ENCODE data around the gene PMF1. TPM values are rescaled to one million over a fixed set of nuclear protein-coding genes. Genes with fewer than 3 reads are reported as not detected.
"Not testable (repeated sequence)": the region's sequence is repeated elsewhere in the genome, so short reads cannot be mapped to it uniquely, and the experiment has no call there.

The PMF1 gene
- total RNA-seq, 1 experiment from 2014 or later, result 40.1 TPM

DNA sequence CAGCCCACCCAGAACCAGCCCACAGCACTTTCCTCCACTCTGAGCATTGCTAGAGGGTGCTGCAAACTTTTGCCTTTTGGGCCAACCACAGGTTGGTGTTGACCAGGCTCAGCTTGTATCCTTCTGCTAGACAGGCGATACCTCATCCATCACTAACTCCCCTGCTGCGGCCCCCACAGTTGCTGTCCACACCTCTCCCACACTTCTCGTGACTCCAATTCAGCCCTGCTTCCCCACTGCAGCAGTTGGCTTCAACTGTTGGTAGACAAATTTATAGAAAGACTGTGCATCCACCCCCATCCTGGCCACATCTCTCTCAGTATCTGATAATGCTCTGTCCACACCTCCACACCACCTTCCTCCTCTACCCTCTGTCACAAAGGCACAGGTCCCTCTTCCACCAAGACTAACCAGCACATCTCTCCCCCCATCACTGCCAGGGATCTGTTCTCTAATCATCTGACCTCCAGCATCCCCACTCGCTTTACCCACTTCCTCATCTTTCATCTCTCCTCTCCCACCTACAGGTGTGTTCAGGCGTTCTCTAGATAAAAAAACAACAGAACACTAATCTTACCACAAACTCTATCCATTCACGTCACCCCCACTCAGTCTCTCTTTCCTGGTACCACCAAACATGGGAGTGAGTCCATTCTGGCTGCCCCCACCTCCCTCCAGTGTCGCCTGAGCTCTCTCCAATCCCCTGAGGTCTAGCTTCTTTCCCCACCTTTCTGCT is 34.7 kb upstream of the PMF1 start:
- Histone ChIP-seq H3K4me2 (ENCODE audit: low read depth, low read length, poor library complexity, severe bottlenecking) (no peak overlapping the region), H4K20me1 (ENCODE audit: insufficient read depth, low read depth, low read length) (no peaks in the 10 kb centered on the region), H3K4me1 (ENCODE audit: low read length) (no peaks in the 10 kb centered on the region), H3K9ac (ENCODE audit: low read length) (no peak overlapping the region), H3K9me2 (replicated peaks; ENCODE audit: insufficient read depth, low read length) (no peaks in the 10 kb centered on the region), H3K4me3 (ENCODE audit: low read length) (no peak overlapping the region), H3K27me3 (ENCODE audit: low read length) (no peaks in the 10 kb centered on the region), H3K9me3 (ENCODE audit: low read length) (no peaks in the 10 kb centered on the region), H3K36me3 (ENCODE audit: insufficient read depth, low read length) (no peaks in the 10 kb centered on the region), H2AFZ (ENCODE audit: low read length) (no peak overlapping the region), H3K79me2 (ENCODE audit: low read length) (no peaks in the 10 kb centered on the region), H3K27ac (ENCODE audit: low read length) (no peak overlapping the region)
- DNase-seq, result no peak

DNA sequence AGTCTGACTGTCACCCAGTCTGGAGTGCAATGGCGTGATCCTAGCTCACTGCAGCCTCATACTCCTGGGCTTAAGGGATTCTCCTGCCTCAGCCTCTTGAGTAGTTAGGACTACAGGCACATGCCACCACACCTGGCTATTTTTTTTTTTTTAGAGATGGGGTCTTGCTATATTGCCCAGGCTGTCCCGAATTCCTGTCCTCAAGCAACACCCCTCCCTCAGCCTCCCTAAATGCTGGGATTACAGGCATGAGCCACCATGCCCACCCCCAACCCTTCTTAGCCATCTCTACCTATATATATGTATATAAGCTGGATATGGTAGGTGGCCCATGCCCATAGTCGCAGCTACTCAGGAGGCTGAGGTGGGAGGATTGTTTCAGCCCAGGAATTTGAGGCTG is 32.3 kb upstream of the PMF1 start:
- H3K27me3 ChIP-seq (ENCODE audit: low read length), result no peaks in the 10 kb centered on the region
- no peak overlapping the region for H3K27ac ChIP-seq (ENCODE audit: low read length)
- no peaks in the 10 kb centered on the region for H4K20me1 ChIP-seq (ENCODE audit: insufficient read depth, low read depth, low read length)
- H3K4me3 ChIP-seq (ENCODE audit: low read length), result no peak overlapping the region
- no peak overlapping the region for H2AFZ ChIP-seq (ENCODE audit: low read length)
- H3K4me1 ChIP-seq (ENCODE audit: low read length), result no peaks in the 10 kb centered on the region
- no peak for DNase-seq
- H3K4me2 ChIP-seq (ENCODE audit: low read depth, low read length, poor library complexity, severe bottlenecking), result no peak overlapping the region
- no peaks in the 10 kb centered on the region for H3K36me3 ChIP-seq (ENCODE audit: insufficient read depth, low read length)
- no peaks in the 10 kb centered on the region for H3K79me2 ChIP-seq (ENCODE audit: low read length)
- no peaks in the 10 kb centered on the region for H3K9me3 ChIP-seq (ENCODE audit: low read length)
- H3K9me2 ChIP-seq (replicated peaks; ENCODE audit: insufficient read depth, low read length), result no peaks in the 10 kb centered on the region
- H3K9ac ChIP-seq (ENCODE audit: low read length), result no peak overlapping the region

DNA sequence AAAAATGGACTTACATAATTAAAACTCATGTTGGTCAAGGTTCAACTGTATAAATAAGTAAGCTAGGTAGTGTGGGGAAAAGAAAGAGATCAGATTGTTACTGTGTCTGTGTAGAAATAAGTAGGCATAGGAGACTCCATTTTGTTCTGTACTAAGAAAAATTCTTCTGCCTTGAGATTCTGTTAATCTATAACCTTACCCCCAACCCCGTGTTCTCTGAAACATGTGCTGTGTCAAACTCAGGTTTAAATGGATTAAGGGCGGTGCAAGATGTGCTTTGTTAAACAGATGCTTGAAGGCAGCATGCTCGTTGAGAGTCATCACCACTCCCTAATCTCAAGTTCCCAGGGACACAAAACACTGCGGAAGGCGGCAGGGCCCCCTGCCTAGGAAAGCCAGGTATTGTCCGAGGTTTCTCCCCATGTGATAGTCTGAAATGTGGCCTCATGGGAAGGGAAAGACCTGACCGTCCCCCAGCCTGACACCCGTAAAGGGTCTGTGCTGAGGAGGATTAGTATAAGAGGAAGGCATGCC is 31.3 kb upstream of the PMF1 start:
- H3K79me2 ChIP-seq (ENCODE audit: low read length); H3K27me3 ChIP-seq (ENCODE audit: low read length); H2AFZ ChIP-seq (ENCODE audit: low read length); H3K9me2 ChIP-seq (replicated peaks; ENCODE audit: insufficient read depth, low read length); H3K9me3 ChIP-seq (ENCODE audit: low read length); H3K4me1 ChIP-seq (ENCODE audit: low read length); H3K36me3 ChIP-seq (ENCODE audit: insufficient read depth, low read length); H4K20me1 ChIP-seq (ENCODE audit: insufficient read depth, low read depth, low read length); H3K4me2 ChIP-seq (ENCODE audit: low read depth, low read length, poor library complexity, severe bottlenecking); DNase-seq; H3K4me3 ChIP-seq (ENCODE audit: low read length); H3K9ac ChIP-seq (ENCODE audit: low read length); H3K27ac ChIP-seq (ENCODE audit: low read length): not testable (repeated sequence)

DNA sequence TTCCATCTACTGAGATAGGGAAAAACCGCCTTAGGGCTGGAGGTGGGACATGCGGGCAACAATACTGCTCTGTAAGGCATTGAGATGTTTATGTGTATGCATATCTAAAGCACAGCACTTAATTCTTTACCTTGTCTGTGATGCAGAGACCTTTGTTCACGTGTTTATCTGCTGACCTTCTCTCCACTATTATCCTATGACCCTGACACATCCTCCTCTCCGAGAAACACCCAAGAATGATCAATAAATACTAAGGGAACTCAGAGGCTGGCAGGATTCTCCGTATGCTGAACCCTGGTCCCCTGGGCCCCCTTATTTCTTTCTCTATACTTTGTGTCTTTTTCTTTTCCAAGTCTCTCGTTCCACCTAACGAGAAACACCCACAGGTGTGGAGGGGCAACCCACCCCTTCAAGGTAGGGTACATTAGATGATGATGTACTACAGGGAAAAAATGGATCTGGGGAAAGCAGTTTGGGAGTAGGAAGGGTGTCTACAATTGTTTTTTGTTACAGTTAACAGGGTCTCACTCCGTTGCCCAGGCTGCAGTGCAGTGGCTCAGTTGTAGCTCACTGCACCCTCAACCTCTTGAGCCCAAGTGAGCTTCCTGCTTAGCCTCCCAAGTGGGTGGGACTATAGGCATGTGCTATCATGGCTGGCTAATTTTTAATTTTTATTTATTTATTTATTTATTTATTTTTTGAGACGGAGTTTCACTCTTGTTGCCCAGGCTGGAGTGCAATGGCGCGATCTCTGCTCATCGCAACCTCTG is 30.6 kb upstream of the PMF1 start:
- DNase-seq; H3K9me3 ChIP-seq (ENCODE audit: low read length); H3K27ac ChIP-seq (ENCODE audit: low read length); H2AFZ ChIP-seq (ENCODE audit: low read length); H3K27me3 ChIP-seq (ENCODE audit: low read length); H3K79me2 ChIP-seq (ENCODE audit: low read length); H3K36me3 ChIP-seq (ENCODE audit: insufficient read depth, low read length); H3K9me2 ChIP-seq (replicated peaks; ENCODE audit: insufficient read depth, low read length); H3K4me1 ChIP-seq (ENCODE audit: low read length); H4K20me1 ChIP-seq (ENCODE audit: insufficient read depth, low read depth, low read length); H3K4me2 ChIP-seq (ENCODE audit: low read depth, low read length, poor library complexity, severe bottlenecking); H3K4me3 ChIP-seq (ENCODE audit: low read length); H3K9ac ChIP-seq (ENCODE audit: low read length): not testable (repeated sequence)

DNA sequence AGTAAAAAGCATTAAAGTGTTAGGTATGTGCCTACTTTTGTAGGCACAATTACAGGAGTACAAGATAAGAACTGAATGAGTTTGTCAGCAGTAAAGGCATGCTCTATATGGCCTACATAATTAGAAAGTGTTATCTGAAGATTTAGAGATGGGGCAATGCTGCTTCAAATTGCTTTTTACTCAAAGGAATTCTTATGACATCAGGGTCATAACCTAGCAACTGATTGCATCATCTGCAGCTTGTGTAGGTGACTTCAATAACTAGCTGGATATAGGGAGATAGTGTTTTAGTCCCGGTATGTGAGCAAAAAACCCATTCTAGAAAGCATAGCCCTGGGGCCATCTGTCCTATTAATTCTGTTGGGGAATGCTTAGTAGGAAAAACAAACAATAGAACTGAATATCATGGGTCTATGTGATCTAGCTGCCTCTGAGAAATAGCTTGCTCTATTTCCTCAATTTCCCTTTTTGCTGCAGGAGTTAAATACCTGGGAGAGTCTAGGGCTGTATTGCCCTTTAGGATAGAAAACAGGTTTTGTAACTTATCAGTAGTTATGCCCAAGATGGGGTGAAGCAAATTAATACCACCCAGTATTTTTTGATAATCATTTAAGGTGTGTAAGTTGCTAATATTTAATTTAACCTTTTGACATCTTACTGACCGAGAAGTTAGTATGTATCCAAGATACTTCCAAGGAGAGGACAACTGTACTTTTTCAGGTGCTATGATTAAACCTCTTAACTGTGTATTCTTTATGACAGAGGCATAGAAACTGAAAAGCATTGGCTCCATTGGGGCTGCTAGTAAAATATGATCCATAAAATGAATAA is 26.2 kb upstream of the PMF1 start:
- H4K20me1 ChIP-seq (ENCODE audit: insufficient read depth, low read depth, low read length); H3K9ac ChIP-seq (ENCODE audit: low read length); H3K27ac ChIP-seq (ENCODE audit: low read length); H3K36me3 ChIP-seq (ENCODE audit: insufficient read depth, low read length); H3K4me1 ChIP-seq (ENCODE audit: low read length); H3K9me3 ChIP-seq (ENCODE audit: low read length); H3K27me3 ChIP-seq (ENCODE audit: low read length); H3K9me2 ChIP-seq (replicated peaks; ENCODE audit: insufficient read depth, low read length); H3K4me2 ChIP-seq (ENCODE audit: low read depth, low read length, poor library complexity, severe bottlenecking); H3K79me2 ChIP-seq (ENCODE audit: low read length); H2AFZ ChIP-seq (ENCODE audit: low read length); H3K4me3 ChIP-seq (ENCODE audit: low read length); DNase-seq: not testable (repeated sequence)

DNA sequence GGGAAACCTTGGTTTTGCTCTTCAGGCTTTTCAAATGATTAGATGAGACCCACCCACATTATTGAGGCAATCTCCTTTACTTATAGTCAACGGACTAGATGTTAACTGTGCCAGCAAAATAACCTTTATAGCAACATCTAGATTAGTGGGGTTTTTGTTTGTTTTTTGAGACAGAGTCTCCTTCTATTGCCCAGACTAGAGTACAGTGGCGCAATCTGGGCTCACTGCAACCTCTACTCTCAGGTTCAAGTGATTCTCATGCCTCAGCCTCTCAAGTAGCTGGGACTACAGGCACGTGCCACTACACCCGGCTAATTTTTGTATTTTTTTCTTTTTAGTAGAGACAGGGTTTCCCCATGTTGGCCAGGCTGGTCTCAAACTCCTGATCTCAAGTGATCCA is 22.5 kb upstream of the PMF1 start:
- not testable (repeated sequence) for H3K4me3 ChIP-seq (ENCODE audit: low read length); H3K9ac ChIP-seq (ENCODE audit: low read length); H3K9me3 ChIP-seq (ENCODE audit: low read length); H3K9me2 ChIP-seq (replicated peaks; ENCODE audit: insufficient read depth, low read length); H4K20me1 ChIP-seq (ENCODE audit: insufficient read depth, low read depth, low read length); H3K4me2 ChIP-seq (ENCODE audit: low read depth, low read length, poor library complexity, severe bottlenecking); H3K27me3 ChIP-seq (ENCODE audit: low read length); H3K36me3 ChIP-seq (ENCODE audit: insufficient read depth, low read length); H2AFZ ChIP-seq (ENCODE audit: low read length); DNase-seq; H3K27ac ChIP-seq (ENCODE audit: low read length)
- H3K4me1 ChIP-seq (ENCODE audit: low read length), result peaks cover 14% of the 10 kb centered on the region
- H3K79me2 ChIP-seq (ENCODE audit: low read length), result peaks cover 13% of the 10 kb centered on the region

DNA sequence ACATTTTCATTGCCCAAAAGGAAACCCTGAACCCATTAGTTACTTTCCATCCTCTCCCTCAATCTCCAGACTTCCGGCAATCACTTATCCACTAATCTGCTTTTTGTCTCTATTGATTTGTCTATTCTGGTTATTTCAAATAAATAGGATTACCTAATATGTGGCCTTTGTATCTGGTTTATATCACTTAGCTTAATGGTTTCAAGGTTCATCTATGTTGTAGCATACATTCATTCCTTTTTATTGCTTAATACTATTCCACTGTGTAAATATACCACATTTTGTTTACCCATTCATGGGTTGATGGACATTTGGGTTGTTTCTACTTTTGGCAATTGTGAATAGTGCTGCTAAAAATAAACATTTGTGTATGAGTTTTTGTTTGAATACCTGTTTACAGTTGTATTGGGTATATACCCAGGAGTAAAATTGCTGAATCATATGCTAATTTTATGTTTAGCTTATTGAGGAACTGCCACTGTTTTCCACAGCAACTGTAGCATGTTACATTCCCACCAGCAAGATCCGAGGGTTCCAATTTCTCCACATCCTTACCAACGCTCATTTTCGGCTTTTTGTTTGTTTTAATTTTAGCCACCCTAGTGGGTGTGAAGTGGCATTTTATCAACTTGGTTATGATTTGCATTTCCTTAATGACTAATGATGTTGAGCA is 21.4 kb upstream of the PMF1 start:
- Histone ChIP-seq H3K4me2 (ENCODE audit: low read depth, low read length, poor library complexity, severe bottlenecking) (no peak overlapping the region), H3K79me2 (ENCODE audit: low read length) (peaks cover 25% of the 10 kb centered on the region), H3K4me1 (ENCODE audit: low read length) (peaks cover 26% of the 10 kb centered on the region), H3K9ac (ENCODE audit: low read length) (no peak overlapping the region), H3K4me3 (ENCODE audit: low read length) (no peak overlapping the region), H3K27me3 (ENCODE audit: low read length) (no peaks in the 10 kb centered on the region), H3K36me3 (ENCODE audit: insufficient read depth, low read length) (peaks cover 3% of the 10 kb centered on the region; the same call in 1 of the 2 replicates), H2AFZ (ENCODE audit: low read length) (no peak overlapping the region), H3K9me3 (ENCODE audit: low read length) (no peaks in the 10 kb centered on the region), H4K20me1 (ENCODE audit: insufficient read depth, low read depth, low read length) (peaks cover 9% of the 10 kb centered on the region; the same call in 1 of the 2 replicates), H3K9me2 (replicated peaks; ENCODE audit: insufficient read depth, low read length) (no peaks in the 10 kb centered on the region), H3K27ac (ENCODE audit: low read length) (no peak overlapping the region)
- no peak for DNase-seq

Measured in Karpas-422 (cell line).